HG03354 (cell line): ENCODE results near the gene MYO9B.
"Not testable (repeated sequence)": the region's sequence is repeated elsewhere in the genome, so short reads cannot be mapped to it uniquely, and the experiment has no call there.

Experiments
- ATAC-seq: cut with Tn5 transposase; IDR thresholded peaks from one replicate; pipeline ENCODE4 v1.9.1; 2021; ENCODE audit warnings: mild to moderate bottlenecking; ENCODE audit not compliant: unreplicated experiment, poor library complexity, severe bottlenecking

Gene MYO9B

DNA sequence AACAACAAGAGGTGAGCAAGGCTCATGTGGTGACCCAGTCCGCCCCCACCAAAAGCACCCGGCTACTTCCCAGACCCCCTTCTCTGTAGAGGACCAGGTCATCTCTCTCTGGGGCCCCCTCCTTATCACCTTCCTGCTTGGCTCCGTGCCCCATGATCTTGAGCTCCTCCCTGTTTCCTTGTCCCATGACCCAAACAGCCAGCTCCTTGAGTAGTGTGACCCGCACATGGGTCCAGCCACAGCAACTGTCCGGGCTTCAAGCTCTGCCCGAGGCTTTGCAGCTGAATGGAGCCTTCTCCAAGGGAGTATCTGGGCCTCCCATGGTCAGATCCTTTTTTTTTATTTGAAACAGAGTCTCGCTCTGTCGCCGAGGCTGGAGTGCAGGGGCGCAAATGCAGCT is 61.8 kb downstream of the MYO9B start:
- ATAC-seq = no peak

- ATAC-seq = not testable (repeated sequence)
These were observed 62.7 kb downstream of the MYO9B start for GRCh38 chr19:17138052-17138846.

GRCh38 chr19:17138937-17139598 is 63.5 kb downstream of the MYO9B start:
- no peak for ATAC-seq

DNA sequence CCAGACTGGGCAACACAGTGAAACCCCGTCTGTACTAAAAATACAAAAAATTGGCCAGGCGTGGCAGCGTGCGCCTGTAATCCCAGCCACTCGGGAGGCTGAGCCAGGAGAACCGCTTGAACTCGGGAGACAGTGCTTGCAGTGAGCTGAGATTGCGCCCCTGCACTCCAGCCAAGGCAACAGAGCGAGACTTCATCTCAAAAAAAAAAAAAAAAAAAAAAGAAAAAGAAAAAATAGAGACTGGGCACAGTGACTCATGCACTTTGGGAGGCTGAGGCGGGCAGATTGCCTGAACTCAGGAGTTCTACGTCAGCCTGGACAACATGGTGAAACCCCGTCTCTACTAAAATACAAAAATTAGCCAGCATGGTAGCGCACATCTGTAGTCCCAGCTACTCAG is 69.2 kb downstream of the MYO9B start:
- ATAC-seq = not testable (repeated sequence)

DNA sequence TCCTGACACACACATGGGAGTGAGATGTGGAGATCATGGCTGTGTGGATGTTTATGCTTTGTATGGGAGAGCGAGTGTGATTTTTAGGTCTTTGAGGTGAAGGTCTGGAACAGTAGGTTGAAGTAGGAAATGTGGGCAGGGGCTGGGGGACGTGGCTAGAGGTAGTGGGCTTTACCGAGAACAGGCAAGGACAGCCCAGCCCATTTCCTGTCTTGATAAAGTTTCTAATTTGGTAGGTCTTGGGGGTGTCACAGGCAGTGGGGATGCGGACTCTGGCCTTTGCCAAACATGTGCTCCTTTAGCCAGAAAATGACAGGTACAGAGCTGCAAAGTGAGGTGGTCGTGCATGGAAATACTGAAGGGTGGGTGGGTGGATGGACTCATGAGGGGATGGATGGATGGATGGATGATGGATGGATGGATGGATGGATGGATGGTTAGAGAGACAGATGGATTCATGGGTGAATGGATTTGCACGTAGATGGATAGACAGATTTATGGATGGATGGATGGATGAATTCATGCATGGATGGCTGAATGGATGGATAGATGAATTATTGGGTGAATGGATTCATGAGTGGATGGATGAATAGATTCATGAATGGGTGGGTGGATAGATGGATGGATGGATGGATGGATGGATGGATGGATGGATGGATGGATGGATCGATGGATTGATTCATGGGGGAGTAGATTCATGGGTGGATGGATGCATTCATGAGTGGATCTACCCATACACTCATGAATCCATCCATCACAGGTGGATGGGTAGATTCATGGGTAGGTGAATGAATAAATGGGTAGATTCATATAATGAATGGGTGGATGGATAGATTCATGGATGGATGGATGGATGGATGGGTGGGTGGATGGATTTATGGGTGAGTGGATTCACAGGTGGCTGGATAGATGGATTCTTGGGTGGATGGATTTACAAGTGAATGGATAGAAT is 70.2 kb downstream of the MYO9B start:
- no peak for ATAC-seq

DNA sequence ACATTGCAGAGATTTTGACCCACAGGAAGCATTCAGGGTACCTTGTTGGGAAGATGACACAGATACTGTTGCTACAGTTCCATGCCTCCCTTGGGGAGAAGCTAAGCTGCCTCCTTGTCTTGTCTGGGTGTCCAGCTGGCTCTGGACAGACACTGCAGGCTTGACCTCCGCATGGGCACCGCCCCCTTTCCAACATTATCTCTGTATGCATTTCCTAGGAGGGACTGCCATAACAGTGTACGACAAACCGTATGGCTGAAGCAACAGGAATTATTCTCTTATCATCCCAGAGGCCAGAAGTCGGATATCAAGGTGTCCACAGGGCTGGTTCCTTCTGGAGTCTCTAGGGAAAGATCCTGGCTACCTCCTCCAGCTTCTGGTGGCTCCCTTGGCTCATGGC is 72.6 kb downstream of the MYO9B start:
- ATAC-seq = no peak

DNA sequence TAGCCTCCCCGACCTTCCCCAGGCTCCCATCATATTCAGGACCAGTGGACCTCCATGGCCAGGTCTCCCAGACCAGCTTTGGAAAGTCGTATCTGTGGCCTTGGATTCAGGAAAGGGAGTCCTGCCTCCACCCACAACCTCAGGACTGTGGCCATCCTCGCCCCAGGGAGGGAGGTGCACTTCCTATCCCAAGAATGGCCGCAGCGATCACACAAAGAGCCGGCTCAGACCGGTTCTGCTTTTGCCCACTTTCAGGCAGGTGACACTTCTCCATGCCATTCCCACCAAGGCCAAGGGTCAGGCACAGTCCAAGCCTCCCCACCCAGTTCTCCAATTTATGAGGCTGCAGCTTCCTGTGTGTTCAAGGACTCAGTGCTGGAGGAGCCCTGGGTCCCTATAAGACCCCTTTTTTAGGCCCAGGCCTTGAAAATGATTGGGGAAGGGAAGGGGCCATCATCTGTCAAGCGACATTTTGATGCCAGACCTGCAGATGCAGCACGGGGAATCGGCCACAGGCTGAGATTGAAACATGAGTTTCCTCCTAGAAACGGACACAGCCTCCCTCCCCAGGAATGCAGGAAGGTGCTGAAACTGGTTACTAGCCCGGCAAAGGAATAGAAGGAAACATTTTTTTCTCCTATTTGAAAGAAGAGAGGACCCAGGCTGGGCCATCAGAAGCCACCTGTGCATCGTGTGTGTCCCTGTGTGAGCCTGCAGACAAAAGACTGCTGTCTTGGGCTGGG is 74.0 kb downstream of the MYO9B start:
- no peak for ATAC-seq

DNA sequence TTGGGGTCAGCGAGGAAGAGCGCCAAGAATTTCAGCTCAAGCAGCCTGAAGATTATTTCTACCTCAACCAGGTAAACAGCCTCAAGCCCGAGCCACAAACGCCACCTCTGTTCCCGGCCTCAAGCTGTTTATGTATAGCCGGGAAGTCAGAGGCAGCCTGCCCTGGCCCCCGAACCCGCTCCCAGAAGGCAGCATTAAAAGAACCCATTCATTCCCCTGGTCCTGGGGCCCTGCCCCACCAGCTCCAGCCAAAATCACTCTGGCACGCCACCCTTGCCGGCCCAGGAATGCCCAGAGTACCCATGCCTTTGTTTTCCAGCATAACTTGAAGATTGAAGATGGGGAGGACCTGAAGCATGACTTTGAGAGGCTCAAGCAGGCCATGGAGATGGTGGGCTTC is 78.4 kb downstream of the MYO9B start:
- no peak for ATAC-seq

DNA sequence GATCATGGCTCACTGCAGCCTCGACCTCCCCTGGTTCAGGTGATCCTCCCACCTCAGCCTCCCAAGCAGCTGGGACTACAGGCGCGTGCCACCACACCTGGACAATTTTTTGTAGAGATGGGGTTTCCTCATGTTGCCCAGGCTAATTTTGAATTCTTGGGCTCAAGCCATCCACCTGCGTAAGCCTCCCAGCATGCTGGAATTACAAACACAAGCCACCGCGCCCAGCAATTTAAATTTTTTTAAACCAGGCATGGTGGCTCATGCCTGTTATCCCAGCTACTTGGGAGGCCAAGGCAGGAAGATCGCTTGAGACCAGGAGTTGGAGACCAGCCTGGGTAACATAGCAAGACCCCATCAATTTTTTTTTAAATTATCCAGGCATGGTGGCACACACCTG is 79.7 kb downstream of the MYO9B start:
- ATAC-seq = no peak

GRCh38 chr19:17156296-17156946 is 80.8 kb downstream of the MYO9B start:
- ATAC-seq = no peak

DNA sequence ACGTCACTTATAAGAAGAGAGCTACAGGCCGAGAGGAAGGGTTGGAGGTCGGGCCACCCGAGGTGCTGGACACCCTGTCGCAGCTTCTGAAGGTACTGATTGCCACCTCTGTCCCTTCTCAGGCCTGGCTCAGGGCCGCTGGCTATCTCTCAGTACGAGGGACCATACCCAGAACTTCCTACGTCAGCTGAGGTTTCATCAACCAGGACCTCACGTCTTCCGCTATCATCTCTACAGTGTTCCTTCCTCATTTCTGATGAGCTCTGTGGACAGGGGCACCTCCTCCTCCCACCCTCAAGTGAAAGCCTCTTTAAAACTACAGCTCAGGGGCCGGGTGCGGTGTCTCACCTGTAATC is 81.3 kb downstream of the MYO9B start:
- ATAC-seq = no peak

GRCh38 chr19:17158584-17158983 is 83.0 kb downstream of the MYO9B start:
- ATAC-seq = no peak

DNA sequence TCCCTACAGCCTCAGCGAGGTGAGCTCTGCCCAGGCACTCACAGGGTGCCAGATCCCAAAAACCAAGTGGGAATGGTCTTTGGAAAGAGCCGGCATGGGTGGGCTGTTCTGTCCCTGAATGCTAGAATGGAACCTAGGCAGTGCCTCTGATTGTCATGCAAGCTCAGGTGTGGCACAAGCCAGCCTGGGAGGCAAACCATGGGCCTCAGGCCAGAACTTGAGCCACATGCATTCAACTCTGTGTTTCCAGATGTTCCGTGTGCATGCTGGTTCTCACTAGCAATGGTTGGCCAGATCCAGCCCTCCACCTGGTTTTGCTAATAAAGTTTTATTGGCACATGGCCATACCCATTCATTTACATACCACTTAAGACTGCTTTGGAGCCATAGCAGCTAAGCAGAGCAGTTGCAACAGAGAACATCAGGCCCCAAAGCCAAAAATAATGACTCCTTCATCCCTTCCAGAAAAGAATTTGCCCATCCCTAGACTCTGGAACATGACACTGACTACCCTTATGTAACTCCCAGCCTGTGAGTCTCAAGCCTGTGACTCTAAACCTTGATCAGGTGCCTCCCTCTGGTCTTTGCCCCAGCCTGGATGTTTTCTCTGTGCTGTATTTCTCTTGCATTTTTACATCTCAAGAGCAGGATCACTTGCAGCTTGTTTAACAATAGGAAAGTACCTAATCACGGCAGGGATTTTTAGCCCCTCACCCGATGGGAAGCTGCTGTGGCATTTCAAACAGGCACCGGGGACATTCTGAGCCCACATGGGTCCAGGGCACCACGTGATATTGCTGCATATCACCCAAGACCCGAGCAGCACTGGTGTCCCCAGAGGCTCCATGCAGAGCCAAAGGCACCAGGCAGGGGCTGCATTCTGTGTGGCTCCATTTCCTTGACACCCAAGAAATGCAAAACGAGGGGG is 84.2 kb downstream of the MYO9B start:
- ATAC-seq = no peak

DNA sequence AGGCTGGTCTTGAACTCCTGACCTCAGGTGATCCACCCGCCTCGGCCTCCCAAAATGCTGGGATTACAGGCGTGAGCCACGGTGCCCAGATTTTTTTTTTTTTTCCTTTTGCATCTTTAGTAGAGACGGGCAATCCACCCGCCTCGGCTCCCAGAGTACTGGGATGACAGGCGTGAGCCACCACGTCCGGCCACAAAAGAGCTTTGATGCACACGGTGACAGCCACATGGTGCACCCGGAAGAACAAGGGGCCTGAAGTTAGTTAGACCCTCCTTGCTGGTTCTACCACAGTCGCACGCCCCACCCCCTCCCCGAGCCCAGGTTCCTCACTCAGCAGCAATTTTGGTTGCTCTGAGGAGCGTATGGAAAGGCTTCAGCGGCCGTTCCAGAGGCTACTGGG is 85.3 kb downstream of the MYO9B start:
- ATAC-seq = no peak

- not testable (repeated sequence) for ATAC-seq
These were observed 86.6 kb downstream of the MYO9B start for GRCh38 chr19:17162131-17162530.

GRCh38 chr19:17162580-17162979 is 87.0 kb downstream of the MYO9B start:
- no peak for ATAC-seq

GRCh38 chr19:17163652-17164051 is 88.1 kb downstream of the MYO9B start:
- no peak for ATAC-seq

DNA sequence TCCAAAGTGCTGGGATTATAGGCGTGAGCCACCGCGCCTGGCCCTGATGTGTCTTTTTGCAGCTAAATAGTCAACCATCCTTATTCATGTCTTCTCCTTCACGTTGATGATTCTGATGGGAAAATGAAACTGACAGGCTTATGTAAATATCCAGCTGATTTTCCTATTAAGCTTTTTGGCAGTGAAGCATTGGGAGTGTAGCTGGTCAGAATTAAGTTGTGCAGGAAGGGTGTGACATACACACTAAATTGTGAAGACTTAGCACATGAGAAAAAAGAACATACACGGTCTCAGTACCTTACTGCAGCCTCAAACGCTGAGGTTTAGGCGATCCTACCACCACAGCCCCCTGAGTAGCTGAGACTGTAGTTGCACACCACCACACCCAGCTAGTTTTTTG is 89.1 kb downstream of the MYO9B start:
- no peak for ATAC-seq
